Adrenal gland (tissue), 12 donors: ENCODE data around the gene SPTBN1. TPM values are rescaled to one million over a fixed set of nuclear protein-coding genes. Genes with fewer than 3 reads are reported as not detected.

Source experiments
- DNase-seq, 7 donors: peaks; one replicate each; pipeline ENCODE4 v3.0.0-alpha.2; 2019 to 2020
- H3K27ac ChIP-seq, 5 donors: fragments of 200-600 bp; sonication (generic) in 4 of 5; 1 replicate in 3 of 5; 2 replicates in 2 of 5; pipeline versions ENCODE4 v1.5.1 to v1.8.0; 2016 to 2020; ENCODE audit warnings: mild to moderate bottlenecking in 1 of 5
- H3K27me3 ChIP-seq: fragments of 200-600 bp; 2 replicates; pipeline ENCODE4 v1.8.0; 2021
- H3K36me3 ChIP-seq, 2 donors: fragments of 200-600 bp; replicated peaks in 1 of 2; 1 replicate in 1 of 2; 2 replicates in 1 of 2; pipeline versions ENCODE4 v1.5.1 to v1.8.0; 2018 to 2022
- H3K4me1 ChIP-seq, 2 donors: fragments of 200-600 bp; replicated peaks in 1 of 2; 1 replicate in 1 of 2; 2 replicates in 1 of 2; pipeline versions ENCODE4 v1.5.1 to v1.8.0; 2018 to 2021
- H3K4me3 ChIP-seq, 4 donors: fragments of 200-600 bp; sonication (generic) in 3 of 4; one replicate each; pipeline ENCODE4 v1.5.1; 2016 to 2018
- H3K9me3 ChIP-seq, 3 donors: fragments of 200-600 bp; sonication (generic) in 1 of 3; replicated peaks in 1 of 3; 1 replicate in 2 of 3; 2 replicates in 1 of 3; pipeline versions ENCODE4 v1.5.1 to v1.8.0; 2016 to 2021
- POLR2A ChIP-seq, 2 donors: fragments of 450-650 bp; IDR thresholded peaks; one replicate each; pipeline ENCODE4 v1.6.1; 2017; ENCODE audit warnings: antibody characterized with exemption in 2 of 2, mild to moderate bottlenecking in 2 of 2, moderate library complexity in 1 of 2
- WGBS, 4 donors: extraction: QIAGEN DNeasy Blood & Tissue Kit in 2 of 4; methylation state at CpG; one replicate each; pipeline versions ENCODE4 v1.1.5 to v1.1.7; 2013 to 2017; 5-methylcytosine and 5-hydroxymethylcytosine counted together
- intact Hi-C, 2 donors: fragments of 100-400 bp; cut with DNase I; formaldehyde crosslinking; loops; one replicate each; pipeline versions ENCODE4 v1.14.1 to v1.15.0; 2022 to 2023
- polyA plus RNA-seq, 3 donors: library from polyadenylated mRNA; stranded (reverse); fragments of 200-250 nt in 2 of 3; fragments of 350-450 nt in 1 of 3; fragmentation: Illumina TruSeq in 1 of 3; extraction: RNeasy Lipid Tissue Mini Kit (QIAGEN cat#74804) in 1 of 3; gene quantifications; one replicate each; pipeline ENCODE4 v1.2.3, GENCODE V29; 2013 to 2014
- total RNA-seq, 9 donors: library from RNA; depleted of rRNA in 4 of 9; stranded (reverse); fragments of >200 nt in 4 of 9; fragments of 120-200 nt in 1 of 9; fragmentation: NEBNext Ultra II Directional in 1 of 9; extraction: Animal tissue kit (Norgen Biotek cat#: 25700) in 1 of 9; gene quantifications; one replicate each; pipeline versions ENCODE4 v1.1.0 to v1.2.4, GENCODE V29; 2013 to 2023
- TF ChIP-seq, protein P1 (sequence below), 6 experiments: fragments of 450-650 bp in 4 of 6; fragments of 200-600 bp in 2 of 6; sonication (generic) in 1 of 6; IDR thresholded peaks; 1 replicate in 5 of 6; 2 replicates in 1 of 6; pipeline versions ENCODE4 v1.5.1 to v1.8.0; 2016 to 2021; ENCODE audit warnings: antibody characterized with exemption in 6 of 6, mild to moderate bottlenecking in 2 of 6, moderate library complexity in 1 of 6
- donor health status: healthy with polysubstance abuse.
- donor health status: Bipolar disorder and iron deficiency.
- donor health status: DM: yes; HTN: yes; CAD: no.
- donor health status: DM: no; HTN: no; CAD: no.
- donor health status: DM: no; HTN: no; CAD: no.
- donor health status: DM: yes; HTN: yes; CAD: no.

SPTBN1 gene
- total and polyA plus RNA-seq, 12 donors, result 72.9 to 653 (median 493) TPM

DNA sequence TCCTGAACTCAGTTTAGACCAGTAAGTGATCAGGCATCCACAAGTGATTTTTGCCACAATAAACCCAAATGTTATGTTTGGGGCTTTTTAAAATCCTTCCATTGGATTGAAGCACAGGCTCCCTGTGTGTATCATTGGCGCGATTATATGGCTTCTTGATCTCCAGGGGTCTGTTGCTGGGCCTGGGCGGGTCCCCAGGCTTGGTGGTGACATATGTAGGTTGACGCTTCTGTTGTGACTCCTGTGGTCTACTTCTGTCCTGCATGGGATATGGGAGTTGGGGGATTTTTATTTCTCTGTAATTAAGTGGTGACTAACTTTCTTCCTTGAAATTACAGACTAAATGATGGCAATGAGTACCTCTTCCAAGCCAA lies 211.1 kb downstream of the SPTBN1 start:
- Histone ChIP-seq H3K27ac (peak overlapping the region; percentile 57 to 95 (median 70)), H3K36me3 (peaks cover 0 to 83% of the 10 kb centered on the region in 2 donors), H3K9me3 (no peaks in the 10 kb centered on the region), H3K4me1 (peaks cover 33 to 60% of the 10 kb centered on the region in 2 donors), H3K27me3 (no peaks in the 10 kb centered on the region), H3K4me3 (no peak overlapping the region)
- TF ChIP-seq POLR2A (IDR thresholded peaks at IDR 0.05), result no peak
- TF ChIP-seq, protein P1, sequence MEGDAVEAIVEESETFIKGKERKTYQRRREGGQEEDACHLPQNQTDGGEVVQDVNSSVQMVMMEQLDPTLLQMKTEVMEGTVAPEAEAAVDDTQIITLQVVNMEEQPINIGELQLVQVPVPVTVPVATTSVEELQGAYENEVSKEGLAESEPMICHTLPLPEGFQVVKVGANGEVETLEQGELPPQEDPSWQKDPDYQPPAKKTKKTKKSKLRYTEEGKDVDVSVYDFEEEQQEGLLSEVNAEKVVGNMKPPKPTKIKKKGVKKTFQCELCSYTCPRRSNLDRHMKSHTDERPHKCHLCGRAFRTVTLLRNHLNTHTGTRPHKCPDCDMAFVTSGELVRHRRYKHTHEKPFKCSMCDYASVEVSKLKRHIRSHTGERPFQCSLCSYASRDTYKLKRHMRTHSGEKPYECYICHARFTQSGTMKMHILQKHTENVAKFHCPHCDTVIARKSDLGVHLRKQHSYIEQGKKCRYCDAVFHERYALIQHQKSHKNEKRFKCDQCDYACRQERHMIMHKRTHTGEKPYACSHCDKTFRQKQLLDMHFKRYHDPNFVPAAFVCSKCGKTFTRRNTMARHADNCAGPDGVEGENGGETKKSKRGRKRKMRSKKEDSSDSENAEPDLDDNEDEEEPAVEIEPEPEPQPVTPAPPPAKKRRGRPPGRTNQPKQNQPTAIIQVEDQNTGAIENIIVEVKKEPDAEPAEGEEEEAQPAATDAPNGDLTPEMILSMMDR (IDR thresholded peaks at IDR 0.05), result no peak
- intact Hi-C loops, result no loop called here
- DNase-seq, result no peak
- 85 to 94% (median 89%) methylated on average over 3 to 4 of the region's 4 CpGs for WGBS, 4 donors

DNA sequence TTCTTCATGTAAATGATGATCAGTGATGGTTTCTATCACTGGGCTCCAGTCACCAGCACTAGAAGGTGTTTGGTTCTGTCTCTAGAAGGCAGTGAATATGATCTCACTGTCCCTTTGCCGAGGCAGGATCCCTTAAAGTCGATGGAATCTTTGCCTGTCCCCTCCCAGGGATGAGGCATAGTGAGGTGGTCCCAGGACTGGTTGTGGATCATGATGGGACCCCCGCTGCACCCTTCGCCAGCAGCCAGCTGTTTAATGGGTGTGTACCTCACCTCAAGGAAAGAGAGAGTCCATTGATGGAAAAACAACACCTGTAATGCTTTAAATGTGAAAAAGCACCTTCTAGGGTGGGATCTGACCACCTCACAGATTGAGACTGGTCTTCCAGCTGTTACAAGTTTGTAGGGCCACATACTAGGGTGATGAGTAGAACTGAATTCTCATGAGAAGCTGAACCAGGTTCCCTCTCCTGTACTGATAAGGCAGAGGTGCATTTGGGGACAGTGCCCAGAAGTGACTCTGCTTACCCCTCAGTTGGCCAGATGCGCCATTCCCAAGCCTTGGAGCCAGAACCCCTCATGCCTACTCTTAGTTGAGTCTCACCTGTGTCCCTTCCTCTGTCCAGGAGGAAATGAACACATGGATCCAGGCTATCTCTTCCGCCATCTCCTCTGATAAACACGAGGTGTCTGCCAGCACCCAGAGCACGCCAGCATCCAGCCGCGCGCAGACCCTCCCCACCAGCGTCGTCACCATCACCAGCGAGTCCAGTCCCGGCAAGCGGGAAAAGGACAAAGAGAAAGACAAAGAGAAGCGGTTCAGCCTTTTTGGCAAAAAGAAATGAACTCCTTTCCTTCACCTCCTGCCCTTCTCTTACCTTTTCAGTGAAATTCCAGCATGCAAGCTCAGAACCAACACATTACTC lies 211.9 kb downstream of the SPTBN1 start:
- H3K27ac ChIP-seq, result peak overlapping the region in 4 of 5 donors; percentile 70 to 95 (median 75)
- 90 to 94% (median 93%) methylated on average over 17 of the region's 17 CpGs for WGBS, 4 donors
- no peak overlapping the region for H3K4me3 ChIP-seq
- H3K27me3 ChIP-seq, result no peaks in the 10 kb centered on the region
- intact Hi-C loops, result no loop called here
- peaks cover 39 to 68% of the 10 kb centered on the region in 2 donors for H3K4me1 ChIP-seq
- peaks cover 0 to 75% of the 10 kb centered on the region in 2 donors for H3K36me3 ChIP-seq
- DNase-seq, result no peak
- TF ChIP-seq POLR2A (IDR thresholded peaks at IDR 0.05), result no peak
- TF ChIP-seq, protein P1 (IDR thresholded peaks at IDR 0.05), result no peak
- H3K9me3 ChIP-seq, result no peaks in the 10 kb centered on the region

DNA sequence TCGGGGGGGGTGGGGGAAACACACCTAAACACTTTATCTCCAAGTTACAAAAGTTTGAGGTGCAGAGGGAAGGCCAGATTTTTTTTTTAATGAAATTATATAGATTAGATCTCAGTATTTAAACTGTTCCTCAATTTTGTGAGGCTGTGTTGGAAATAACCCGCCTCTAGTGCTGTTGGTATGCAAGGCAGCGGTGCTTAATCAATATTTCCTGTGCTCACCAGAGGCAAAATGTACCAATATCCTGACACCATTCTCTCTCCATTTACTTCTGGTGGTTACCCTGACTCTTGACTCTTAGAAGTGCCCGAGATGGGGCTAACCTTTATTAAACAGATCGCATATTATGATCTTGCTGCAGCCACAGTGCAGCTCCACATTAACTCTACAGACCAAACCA lies 212.6 kb downstream of the SPTBN1 start:
- no peaks in the 10 kb centered on the region for H3K27me3 ChIP-seq
- H3K36me3 ChIP-seq, result peaks cover 0 to 68% of the 10 kb centered on the region in 2 donors
- H3K4me3 ChIP-seq, result no peak overlapping the region
- H3K27ac ChIP-seq, result peak overlapping the region in 4 of 5 donors; percentile 17 to 95 (median 50)
- intact Hi-C loops, result no loop called here
- DNase-seq, result no peak
- H3K4me1 ChIP-seq, result peaks cover 45 to 75% of the 10 kb centered on the region in 2 donors
- WGBS, 4 donors, result 86 to 94% (median 90%) methylated on average over 5 of the region's 5 CpGs
- TF ChIP-seq POLR2A (IDR thresholded peaks at IDR 0.05), result no peak
- TF ChIP-seq, protein P1 (IDR thresholded peaks at IDR 0.05), result no peak
- H3K9me3 ChIP-seq, result no peaks in the 10 kb centered on the region

DNA sequence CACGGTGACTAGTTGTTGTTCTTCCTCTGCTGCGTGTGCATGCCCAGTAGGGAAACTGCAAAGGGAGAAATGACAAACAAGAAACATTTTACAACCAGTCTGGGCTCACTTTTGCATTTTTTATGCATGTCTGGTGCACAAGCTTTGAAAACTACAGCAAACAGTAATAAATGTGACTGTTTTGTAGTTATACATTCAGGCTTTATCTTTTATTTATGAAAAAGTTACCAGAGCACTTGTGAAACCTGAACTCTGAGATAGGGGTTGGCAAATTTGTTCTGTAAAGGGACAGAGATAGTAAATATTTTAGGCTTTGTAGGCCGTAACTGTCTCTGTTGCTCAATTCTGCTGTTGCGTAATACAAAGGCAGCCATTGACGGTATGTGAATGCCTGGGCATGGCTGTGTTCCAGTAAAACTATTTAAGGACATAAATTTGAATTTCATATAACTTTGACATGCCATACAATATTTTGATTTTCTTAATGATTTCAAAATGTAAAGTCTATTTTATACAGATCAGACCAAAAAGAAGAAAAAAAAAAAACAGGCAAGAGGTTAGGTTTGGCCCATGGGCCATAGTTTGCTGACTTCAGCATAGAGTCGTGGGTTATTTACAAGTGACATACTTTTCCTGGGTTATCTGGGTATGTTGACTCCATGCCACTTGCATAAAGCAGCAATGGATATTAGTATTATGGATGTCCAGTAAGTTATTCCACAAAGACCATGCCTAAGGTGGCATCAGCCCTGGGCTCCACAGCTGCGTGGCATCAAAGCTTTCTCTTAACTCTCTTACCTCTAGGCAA lies 213.8 kb downstream of the SPTBN1 start:
- Histone ChIP-seq H3K4me3 (no peak overlapping the region), H3K27me3 (no peaks in the 10 kb centered on the region), H3K36me3 (peaks cover 0 to 56% of the 10 kb centered on the region in 2 donors), H3K27ac (peak overlapping the region; percentile 17 to 95 (median 35)), H3K9me3 (no peaks in the 10 kb centered on the region), H3K4me1 (peaks cover 51 to 81% of the 10 kb centered on the region in 2 donors)
- TF ChIP-seq POLR2A (IDR thresholded peaks at IDR 0.05), result no peak
- TF ChIP-seq, protein P1 (IDR thresholded peaks at IDR 0.05), result no peak
- 36 to 42% (median 39%) methylated on average over 7 of the region's 7 CpGs for WGBS, 4 donors
- peak in 6 of 7 donors; percentile 63 to 87 (median 79) for DNase-seq
- intact Hi-C loops, result no loop called here
